IPS DF 4.7 (cell line): ENCODE results near the gene NXPE1.
"Not testable (repeated sequence)": the region's sequence is repeated elsewhere in the genome, so short reads cannot be mapped to it uniquely, and the experiment has no call there.

Experiments used
- DNase-seq: peaks from one replicate; pipeline ENCODE4 v3.0.0-alpha.2; 2013; ENCODE audit warnings: low spot score; ENCODE audit errors: extremely low read depth

Gene NXPE1

DNA sequence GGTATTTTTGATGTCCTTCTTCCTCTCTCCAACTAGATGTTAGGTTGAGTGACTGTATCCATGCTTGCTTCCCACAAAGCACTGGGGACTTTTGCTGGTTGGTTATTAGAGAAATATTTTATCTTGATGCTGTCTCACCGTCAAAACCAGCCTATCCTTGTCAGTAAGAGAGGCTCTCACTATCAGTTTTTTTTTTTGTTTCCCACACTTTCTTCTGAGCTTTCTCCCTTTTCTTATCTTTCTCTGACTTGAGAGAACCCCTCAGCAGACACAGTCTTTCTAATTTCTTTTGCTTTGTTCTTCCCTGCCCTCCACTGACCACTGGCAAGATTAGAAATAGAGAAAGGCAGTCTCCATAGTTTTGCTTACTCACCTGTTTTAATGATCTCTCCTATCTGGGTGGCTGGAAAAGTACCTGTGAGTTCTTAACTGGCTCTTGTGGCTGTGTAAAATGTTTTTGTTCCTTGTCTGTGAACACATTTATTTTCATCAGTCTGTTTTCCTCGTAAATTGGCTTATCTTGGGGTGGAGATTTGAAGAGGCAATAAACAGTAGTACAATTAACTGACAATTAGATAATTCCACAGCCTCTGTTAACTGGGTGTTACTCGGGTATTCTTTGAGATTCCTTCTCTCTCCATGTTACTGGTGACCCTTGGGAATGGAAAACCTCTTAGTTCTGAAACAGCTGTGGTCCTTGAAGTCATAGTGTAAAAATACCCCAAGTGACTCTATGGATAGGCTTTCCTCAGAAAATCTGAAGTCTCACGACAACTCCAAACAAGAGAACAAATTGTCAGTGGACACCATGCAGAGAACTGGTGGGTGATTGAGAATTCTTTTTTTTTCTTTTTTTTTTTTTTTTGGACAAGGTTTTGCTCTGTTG, at the start of gene NXPE1:
Gene NXPE1, minus strand, starts transcription at position 457 of the 886 bp plus-strand sequence. CDS start 8,680 bp downstream, outside the sequence.
- DNase-seq = no peak

DNA sequence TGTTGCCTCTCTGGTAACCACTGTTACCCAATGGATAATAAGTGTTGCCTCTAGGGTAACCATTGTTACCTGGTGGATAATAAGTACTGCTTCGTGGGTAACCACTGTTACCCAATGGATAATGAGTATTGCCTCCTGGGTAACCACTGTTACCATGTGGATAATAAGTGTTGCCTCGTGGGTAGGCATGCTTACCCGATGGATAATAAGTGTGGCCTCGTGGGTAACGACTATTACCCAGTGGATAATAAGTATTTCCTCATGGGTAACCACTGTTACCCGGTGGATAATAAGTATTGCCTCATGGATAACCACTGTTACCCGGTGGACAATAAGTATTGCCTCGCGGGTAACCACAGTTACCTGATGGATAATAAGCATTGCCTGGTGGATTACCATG, 49.7 kb upstream of the NXPE1 start:
- no peak for DNase-seq

DNA sequence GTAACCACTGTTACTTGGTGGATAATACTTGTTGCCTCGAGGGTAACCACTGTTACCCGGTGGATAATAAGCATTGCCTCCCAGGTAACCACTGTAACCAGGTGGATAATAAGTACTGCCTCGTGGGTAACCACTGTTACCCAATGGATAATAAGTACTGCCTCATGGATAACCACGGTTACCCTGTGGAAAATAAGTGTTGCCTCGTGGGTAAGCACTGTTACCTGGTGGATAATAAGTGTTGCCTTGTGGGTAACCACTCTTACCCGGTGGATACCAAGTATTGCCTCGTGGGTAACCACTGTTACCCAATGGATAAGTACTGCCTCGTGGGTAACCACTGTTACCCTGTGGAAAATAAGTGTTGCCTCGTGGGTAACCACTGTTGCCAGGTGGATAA, 48.9 kb upstream of the NXPE1 start:
- DNase-seq = not testable (repeated sequence)

DNA sequence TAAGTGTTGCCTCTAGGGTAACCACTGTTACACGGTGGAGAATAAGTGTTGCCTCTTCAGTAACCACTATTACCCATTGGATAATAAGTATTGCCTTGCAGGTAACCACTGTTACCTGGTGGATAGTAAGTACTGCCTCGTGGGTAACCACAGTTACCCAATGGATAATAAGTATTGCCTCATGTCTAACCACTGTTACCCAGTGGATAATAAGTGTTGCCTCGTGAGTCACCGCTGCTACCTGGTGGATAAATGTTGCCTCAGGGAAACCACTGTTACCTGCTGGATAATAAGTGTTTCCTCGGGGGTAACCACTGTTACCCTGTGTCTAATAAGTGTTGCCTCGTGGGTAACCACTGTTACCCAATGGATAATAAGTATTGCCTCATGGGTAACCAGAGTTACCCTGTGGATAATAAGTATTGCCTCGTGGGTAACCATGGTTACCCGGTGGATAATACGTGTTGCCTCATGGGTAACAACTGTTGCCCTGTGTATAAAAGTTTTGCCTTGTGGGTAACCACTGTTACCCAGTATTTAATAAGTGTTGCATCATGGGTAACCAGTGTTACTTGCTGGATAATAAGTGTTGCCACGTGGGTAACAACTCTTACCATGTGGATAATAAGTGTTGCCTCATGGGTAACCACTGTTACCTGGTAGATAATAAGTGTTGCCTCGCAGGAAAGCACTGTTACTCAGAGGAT, 48.2 kb upstream of the NXPE1 start:
- no peak for DNase-seq

DNA sequence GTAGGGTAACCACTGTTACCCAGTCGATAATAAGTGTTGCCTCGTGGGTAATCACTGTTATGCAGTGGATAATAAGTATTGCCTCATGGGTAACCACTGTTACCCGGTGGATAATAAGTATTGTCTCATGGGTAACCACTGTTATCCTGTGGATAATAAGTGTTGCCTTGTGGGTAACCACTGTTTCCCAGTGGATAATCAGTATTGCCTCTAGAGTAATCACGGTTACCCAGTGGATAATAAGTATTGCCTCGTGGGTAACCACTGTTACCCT, 47.1 kb upstream of the NXPE1 start:
- DNase-seq = not testable (repeated sequence)

DNA sequence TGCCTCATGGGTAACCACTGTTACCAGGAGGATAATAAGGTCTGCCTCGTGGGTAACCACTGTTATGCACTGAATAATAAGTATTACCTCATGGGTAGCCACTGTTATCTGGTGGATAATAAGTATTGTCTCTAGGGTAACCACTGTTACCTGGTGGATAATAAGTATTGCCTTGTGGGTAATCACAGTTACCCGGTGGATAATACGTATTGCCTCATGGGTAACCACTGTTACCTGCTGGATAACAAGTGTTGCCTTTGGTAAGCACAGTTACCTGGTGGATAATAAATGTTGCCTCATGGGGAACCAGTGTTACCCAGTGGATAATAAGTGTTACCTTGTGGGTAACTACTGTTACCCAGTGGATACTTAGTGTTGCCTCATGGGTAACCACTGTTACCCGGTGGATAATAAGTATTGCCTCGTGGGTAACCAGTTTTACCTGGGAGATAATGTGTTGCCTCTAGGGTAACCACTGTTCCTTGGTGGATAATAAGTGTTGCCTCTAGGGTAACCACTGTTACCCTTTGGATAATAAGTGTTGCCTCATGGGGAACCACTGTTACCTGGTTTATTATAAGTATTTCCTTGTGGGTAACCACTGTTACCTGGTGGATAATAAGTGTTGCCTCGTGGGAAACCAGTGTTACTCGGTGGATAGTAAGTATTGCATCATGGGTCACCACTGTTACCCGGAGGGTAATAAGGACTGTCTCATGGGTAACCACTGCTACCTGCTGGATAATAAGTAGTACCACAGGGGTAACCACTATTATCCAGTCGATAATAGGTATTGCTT, 46.5 kb upstream of the NXPE1 start:
- DNase-seq = no peak

DNA sequence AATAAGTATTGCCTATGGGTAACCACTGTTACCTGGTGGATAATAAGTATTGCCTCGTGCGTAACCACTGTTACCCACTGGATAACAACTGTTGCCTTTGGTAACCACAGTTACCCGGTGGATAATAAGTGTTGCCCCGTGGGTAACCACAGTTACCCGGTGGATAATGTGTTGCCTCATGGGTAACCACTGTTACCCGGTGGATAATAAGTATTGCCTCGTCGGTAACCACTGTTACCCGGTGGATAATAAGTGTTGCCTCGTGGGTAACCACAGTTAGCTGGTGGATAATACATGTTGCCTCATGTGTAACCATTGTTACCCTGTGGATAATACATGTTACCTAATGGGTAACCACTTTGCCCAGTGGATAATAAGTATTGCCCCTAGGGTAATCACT, 45.7 kb upstream of the NXPE1 start:
- DNase-seq = no peak

DNA sequence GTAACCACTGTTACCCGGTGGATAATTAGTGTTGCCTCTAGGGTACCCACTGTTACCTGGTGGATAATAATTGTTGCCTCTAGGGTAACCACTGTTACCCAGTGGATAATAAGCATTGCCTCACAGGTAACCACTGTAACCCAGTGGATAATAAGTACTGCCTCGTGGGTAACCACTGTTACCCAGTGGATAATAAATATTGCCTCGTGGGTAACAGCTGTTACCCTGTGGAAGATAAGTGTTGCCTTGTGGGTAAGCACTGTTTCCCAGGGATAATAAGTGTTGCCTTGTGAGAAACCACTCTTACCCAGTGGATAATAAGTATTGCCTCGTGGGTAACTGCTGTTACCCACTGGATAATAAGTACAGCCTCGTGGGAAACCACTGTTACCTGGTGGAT, 45.2 kb upstream of the NXPE1 start:
- no peak for DNase-seq

DNA sequence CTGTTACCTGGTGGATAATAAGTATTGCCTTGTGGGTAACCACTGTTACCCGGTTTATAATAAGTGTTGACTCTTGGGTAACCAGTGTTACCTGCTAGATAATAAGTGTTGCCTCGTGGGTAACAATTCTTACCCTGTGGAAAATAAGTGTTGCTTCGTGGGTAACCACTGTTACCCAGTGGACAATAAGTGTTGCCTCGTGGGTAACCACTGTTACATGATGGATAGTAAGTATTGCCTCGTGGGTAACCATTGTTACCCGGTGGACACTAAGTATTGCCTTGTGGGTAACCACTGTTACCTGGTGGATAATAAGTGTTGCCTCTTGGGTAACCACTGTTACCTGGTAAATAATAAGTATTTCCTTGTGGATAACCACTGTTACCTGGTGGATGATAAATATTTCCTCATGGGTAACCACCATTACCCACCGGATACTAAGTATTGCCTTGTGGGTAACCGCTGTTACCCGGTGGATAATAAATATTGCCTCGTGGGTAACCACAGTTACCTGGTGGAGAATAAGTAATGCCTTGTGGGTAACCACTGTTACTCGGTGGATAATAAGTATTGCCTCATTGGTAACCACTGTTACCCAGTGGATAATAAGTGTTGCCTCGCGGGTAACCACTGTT, 44.6 kb upstream of the NXPE1 start:
- no peak for DNase-seq

DNA sequence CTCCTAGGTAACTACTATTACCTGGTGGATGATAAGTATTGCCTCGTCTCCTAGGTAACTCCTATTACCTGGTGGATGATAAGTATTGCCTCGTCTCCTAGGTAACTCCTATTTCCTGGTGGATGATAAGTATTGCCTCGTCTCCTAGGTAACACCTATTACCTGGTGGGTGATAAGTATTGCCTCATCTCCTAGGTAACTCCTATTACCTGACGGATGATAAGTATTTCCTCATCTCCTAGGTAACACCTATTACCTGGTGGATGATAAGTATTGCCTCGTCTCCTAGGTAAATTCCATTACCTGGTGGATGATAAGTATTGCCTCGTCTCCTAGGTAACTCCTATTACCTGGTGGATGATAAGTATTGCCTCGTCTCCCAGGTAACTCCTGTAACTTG, 43.5 kb upstream of the NXPE1 start:
- DNase-seq = not testable (repeated sequence)

DNA sequence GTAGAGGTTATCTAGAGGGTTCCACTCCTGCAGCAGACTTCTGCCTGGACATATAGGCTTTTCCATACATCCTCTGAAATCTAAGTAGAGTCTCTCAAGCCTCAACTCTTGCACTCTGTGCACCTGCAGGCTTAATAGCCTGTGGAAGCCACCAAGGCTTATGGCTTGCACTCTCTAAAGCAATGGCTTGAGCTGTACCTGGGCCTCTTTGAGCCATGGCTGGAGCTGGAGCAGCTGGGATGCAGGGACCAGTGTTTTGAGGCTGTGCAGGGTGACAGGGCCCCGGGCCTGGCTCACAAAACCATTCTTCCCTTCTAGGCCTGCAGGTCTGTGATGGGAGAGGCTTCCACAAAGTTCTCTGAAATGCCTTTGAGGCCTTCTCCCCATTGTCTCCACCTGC, 38.8 kb upstream of the NXPE1 start:
- no peak for DNase-seq

DNA sequence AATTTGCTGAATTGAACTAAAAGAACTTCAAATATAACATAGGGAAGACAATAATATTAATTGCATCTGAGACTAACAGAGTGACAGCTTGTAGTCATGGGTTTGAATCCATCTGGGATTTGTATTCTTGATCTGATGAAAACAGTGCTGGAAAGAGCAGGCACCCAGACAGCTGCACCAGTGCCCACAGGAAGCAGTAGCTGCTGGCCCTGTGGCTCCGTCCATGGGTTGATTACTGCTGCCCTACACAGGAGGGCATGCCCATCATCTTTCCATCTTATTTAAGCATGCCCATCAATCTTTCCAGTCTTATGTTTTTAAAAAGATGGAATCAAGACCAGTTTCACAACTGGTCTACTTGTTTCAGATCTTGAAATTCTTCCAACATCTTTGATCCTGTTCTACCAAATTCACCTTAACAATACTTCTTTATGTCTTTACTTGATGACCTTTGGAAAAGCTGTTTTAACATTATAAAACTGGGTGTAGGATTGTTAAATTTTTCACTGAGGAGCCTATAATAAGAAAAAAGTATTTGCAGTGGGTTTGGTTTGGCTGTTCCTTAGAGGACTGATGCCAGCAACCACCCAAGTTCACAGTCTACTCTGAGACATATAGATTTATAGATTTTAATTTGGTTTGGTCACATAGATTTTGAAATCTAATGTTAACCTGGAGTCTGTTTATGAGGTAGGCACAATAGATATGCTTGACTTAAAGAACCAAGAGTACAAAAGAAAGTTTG, 36.7 kb upstream of the NXPE1 start:
- no peak for DNase-seq

DNA sequence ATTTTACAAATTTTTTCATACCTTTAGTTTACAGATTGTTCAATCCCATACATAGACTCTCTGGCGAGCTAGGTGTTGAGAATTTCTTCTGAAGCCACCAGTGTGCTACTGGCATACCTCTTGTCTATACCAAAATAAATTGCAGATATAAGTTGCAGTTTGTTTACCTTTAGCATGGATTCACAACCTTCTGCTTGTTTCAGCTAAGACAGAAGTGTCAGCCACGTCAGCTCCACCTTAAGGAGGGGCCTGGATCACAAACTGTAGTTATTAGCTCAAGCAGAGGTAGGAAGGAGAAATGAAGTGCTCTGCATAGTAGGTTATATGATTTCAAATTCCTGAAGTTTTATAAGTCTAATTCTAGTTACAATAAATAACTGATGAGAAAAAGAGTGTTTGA, 35.9 kb upstream of the NXPE1 start, which contains the start of gene NXPE4:
Gene NXPE4, minus strand, starts transcription at position 216 of the 400 bp plus-strand sequence. CDS start 1,027 bp downstream, outside the sequence.
- DNase-seq = no peak

DNA sequence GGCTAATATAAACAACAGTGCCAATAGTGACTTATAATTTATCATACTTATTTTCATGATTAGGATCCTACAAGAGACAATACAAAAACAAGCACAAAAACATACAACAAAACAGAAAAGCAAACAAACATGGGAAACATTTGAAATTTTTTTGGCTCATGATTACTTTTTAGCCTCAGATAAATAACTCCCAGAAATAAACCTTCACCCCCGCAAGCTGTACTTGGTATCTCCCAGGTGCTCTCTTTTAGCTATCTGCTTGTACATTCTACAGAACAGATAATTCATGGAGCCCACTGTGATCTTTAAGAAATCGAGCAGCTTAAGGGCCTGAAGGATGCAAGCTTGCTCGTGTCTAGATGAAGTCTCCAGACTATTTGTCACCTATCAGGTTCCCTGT, 35.0 kb upstream of the NXPE1 start:
- no peak for DNase-seq

DNA sequence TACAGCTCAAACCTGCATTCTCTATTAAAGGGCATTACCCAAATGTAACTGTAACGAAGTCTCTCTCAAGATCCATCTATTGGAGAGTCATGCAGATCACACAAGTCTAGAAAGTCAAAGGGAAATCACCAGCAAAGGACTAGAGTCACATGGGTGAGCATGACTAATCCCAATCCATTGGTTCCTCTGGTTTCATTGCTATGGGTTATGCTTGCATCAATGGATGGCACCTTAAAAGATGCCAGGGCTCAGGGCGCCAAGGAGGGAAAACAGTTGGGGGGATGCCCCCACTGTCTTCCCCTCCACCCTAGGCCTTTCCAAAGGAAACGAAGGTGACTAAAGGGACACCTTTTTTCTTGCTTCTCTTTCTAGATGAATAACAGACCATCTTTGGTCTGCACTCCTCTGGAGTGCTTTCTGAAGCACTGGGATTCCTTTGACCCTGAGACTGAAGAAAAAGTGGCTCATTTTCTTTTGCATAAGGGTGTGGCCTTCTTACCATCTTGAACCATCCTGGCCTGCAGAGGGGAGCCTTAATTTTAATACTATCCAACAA, 27.8 kb upstream of the NXPE1 start:
- no peak for DNase-seq

DNA sequence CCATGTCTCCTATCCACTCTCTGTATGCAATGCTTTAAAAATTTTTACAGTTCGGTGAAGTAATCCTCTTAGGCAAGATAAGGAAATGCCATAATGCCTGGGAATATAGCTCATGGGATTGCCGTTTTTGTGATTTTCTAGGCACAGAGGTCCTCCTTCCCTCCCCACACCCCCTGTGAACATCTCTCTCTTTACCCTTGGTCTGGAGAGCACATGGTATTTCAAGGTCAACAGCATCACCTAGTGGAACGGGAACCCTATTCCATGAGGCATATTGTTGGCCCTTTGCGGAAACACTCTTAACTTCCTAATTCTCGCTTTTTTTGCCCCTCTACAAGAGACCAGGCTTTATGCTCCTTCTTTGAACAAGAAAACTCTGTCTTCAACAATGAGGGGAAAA, 27.1 kb upstream of the NXPE1 start:
- DNase-seq = no peak

DNA sequence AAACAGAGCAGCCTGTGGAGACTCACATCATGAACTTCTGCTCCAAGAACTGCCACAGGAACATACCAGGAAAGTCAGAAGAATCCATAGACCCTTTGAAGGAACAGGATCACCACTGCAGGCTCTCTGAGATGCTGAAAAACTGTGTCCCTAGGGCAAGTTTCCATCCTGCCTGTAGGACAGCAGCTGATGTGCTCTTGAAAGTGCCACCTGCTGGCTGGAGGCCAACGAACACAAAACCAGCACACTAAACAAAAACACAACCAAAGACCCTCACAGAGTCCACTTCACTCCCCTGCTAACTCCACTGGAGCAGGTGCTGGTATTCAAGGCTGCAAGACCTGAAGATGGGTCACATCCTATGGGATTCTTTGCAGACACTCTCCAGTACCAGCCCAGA, 12.0 kb upstream of the NXPE1 start:
- DNase-seq = no peak

DNA sequence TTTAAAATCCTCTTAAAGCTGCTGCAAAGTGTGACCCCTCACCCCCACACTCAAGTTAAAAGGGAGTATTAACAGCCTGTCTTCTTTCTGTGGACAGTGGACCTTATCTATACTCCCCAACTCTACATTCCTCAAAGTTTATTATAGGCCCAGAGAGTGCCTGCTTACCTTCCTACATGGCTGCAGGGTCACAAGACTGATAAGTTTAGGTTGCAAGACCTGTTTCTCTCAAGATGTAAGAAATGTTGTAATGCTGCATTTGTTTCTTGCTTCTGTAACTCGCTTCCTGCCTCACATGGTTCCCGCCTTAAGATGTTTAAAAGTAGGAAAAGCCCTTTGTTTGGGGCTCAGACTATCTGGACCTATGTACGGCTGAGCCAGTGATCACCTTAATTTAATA, 10.1 kb upstream of the NXPE1 start:
- no peak for DNase-seq

DNA sequence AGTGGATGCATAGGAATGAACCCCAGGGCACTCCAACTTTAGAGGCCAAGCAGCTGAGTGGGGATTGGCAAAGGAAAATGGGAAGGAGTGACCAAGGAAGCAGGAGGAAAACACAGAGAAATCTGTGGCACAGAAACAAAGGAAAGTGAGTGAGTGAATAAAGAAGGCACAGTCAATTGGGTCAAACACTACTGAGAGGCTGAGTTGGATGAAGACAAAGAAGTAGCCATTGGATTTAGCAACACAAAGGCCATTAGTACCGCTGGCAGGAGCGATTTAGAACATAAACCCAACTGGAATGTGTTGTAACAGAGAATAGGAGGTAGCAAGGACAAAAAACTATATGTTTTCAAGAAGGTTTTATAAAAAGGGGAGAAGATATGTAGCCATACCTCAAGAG, 6.6 kb upstream of the NXPE1 start:
- DNase-seq = no peak

DNA sequence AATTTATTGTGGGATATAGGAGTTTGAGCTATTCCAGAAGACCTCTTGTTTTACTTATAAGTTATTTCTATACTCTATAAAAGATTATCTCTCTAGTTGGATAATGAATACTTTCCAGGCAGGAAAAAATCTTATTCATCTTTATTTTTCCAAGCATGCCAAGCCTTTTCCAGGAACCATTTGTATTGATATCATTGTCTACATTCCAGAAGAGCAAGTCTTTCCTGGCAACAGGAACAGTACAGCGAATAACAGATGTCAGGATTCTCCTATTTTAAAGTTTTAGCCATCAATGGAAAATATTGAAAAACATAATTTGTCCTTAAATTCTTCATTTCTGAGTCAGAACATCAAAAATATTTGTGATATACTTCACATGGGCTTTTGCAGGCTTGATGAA, 5.2 kb upstream of the NXPE1 start:
- DNase-seq = no peak

DNA sequence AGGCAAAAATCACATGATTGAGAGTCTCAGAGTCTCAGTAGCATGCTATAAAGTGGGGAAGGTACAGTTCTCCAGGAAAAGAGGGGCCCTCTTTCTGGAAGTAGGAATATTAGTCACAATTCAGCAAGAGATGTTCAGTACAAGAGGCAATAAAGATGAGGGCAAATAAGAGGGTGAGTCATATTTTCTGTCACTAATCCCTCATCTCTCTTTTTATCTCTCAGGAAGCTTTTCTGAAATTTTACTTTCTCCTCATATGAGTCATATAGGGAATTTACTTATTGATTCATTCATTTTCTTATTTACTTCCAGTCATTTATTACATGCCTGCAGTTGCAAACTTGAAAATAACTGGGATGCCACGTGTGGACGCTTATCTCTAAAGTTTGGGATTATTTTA, 3.4 kb upstream of the NXPE1 start:
- no peak for DNase-seq
